ENCODE measurements around the gene RRAGA. TPM values are rescaled to one million over a fixed set of nuclear protein-coding genes. Genes with fewer than 3 reads are reported as not detected.

Gene RRAGA
- total RNA-seq (10 to 100 TPM; 16.4 to 40.1 (median 28.2) TPM), polyA plus RNA-seq (10 to 100 TPM; 18.1 to 42.4 TPM)

DNA sequence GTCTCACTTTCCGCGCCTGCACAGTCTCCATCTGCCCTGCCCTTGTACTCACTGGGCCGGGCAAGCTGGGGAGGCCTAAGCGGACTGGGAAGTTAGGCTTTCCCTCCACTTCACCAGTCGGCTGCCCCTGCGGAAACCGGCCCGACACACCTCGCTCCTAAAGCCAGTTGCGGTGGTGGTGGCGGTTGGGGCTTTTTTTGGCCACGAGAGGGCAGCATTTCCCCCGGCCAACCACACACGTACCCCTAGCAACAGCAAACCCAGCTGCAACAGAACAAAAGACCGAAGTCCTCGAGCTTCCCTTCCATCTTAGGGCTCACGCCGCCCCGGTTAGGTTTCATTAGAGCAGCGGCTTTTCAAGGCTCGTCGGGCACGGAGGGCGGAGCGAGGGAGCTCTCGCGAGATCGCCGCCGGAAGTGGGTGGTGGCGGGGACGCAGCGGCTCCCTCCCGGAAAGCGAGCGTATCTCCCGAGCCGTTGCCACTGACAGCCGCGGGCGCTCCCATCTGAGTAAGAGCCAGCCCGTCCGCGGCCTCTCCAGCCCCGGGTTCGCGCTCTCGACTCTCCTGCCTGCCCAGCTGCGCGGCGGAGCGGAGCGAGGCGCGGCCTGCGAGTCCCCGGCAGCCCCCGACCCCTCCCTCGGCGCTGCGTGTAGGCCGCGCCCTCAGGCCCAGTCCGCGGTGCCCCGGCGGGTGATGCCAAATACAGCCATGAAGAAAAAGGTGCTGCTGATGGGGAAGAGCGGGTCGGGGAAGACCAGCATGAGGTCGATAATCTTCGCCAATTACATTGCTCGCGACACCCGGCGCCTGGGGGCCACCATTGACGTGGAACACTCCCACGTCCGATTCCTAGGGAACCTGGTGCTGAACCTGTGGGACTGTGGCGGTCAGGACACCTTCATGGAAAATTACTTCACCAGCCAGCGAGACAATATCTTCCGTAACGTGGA, at the start of gene RRAGA:
TSS of gene RRAGA (plus strand) at position 462 of the 951 bp plus-strand sequence. CDS start at position 695, 233 bp downstream.
- Histone ChIP-seq H3K27ac (peak within 1 kb of the TSS; percentile 77 to 97 (median 88)), H3K27me3 (no peaks in the 10 kb centered on the region), H3K4me3 (peak within 1 kb of the TSS; percentile 79 to 97 (median 90)), H3K36me3 (no peaks in the 10 kb centered on the region), H3K4me1 (peaks cover 8 to 22% (median 16%) of the 10 kb centered on the region in 3 donors), H3K9me3 (no peaks in the 10 kb centered on the region)
- FAIRE-seq, result no peak
- 0% methylated on average over 66 to 82 of the region's 82 CpGs for WGBS, 2 donors
- peak; percentile 93 to 97 (median 96) for ATAC-seq
- TF ChIP-seq, protein P1, sequence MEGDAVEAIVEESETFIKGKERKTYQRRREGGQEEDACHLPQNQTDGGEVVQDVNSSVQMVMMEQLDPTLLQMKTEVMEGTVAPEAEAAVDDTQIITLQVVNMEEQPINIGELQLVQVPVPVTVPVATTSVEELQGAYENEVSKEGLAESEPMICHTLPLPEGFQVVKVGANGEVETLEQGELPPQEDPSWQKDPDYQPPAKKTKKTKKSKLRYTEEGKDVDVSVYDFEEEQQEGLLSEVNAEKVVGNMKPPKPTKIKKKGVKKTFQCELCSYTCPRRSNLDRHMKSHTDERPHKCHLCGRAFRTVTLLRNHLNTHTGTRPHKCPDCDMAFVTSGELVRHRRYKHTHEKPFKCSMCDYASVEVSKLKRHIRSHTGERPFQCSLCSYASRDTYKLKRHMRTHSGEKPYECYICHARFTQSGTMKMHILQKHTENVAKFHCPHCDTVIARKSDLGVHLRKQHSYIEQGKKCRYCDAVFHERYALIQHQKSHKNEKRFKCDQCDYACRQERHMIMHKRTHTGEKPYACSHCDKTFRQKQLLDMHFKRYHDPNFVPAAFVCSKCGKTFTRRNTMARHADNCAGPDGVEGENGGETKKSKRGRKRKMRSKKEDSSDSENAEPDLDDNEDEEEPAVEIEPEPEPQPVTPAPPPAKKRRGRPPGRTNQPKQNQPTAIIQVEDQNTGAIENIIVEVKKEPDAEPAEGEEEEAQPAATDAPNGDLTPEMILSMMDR (IDR thresholded peaks at IDR 0.05), result peak; percentile 60 to 84 (median 78)
- intact Hi-C loops (cut with DNase I), result no loop called here
- DNase-seq, result peak; percentile 91 to 97 (median 94)

- no peak overlapping the region for H3K27ac ChIP-seq
Measured at GRCh38 chr9:19000133-19000532, 49.1 kb upstream of the RRAGA start.

DNA sequence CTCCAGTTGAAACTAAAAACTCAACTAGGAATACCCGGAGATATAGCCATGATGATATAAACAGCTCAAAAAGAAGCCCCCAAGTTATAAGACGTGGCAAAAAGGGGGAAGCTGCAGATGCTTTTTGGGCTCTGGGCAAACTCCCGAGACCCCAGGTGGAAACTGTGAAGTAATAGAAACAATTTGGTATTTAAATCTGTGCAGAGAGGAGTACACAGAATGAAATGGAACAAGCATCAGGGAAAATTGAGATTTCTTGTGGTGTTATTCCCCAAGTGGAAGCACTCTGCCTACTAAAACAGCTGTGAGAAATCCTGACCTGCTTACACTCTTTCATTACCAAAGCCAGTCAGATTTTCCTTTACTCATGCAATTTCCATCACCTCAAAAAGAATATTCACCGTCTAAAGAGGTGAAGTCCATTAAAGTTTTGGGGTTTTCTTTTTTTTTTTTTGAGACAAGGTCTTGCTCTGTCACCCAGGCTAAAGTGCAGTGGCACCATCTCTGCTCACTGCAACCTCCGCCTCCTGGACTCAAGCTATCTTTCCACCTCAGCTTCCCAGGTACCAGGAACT, 39.7 kb upstream of the RRAGA start:
- FAIRE-seq, result no peak
- TF ChIP-seq, protein P1 (IDR thresholded peaks at IDR 0.05), result no peak
- Histone ChIP-seq H3K36me3 (no peaks in the 10 kb centered on the region), H3K4me1 (no peaks in the 10 kb centered on the region), H3K27me3 (no peaks in the 10 kb centered on the region), H3K9me3 (no peaks in the 10 kb centered on the region), H3K27ac (no peak overlapping the region), H3K4me3 (no peak overlapping the region)
- 60 to 70% methylated on average over 5 of the region's 5 CpGs for WGBS, 2 donors
- no peak for DNase-seq
- no peak for ATAC-seq
- intact Hi-C loops (cut with DNase I), result no loop called here

More at GRCh38 chr9:19000133-19000532, 49.1 kb upstream of the RRAGA start:
- Histone ChIP-seq H3K27me3 (no peaks in the 10 kb centered on the region), H3K4me1 (no peaks in the 10 kb centered on the region), H3K4me3 (no peak overlapping the region), H3K36me3 (no peaks in the 10 kb centered on the region), H3K9me3 (no peaks in the 10 kb centered on the region)
- ATAC-seq (no peak), FAIRE-seq (no peak), DNase-seq (peak in 1 of 6 donors; percentile 37)
- WGBS, 2 donors, result 77 to 83% methylated on average over 14 to 16 of the region's 16 CpGs
- intact Hi-C loops (cut with DNase I), result no loop called here
- TF ChIP-seq, protein P1 (IDR thresholded peaks at IDR 0.05), result no peak

- 46 to 60% methylated on average over 4 of the region's 4 CpGs for WGBS, 2 donors
- Histone ChIP-seq H3K27ac (no peak overlapping the region), H3K27me3 (no peaks in the 10 kb centered on the region), H3K36me3 (no peaks in the 10 kb centered on the region), H3K4me3 (no peak overlapping the region), H3K9me3 (no peaks in the 10 kb centered on the region), H3K4me1 (no peaks in the 10 kb centered on the region)
- intact Hi-C loops (cut with DNase I), result no loop called here
- FAIRE-seq, result no peak
- ATAC-seq, result no peak
- DNase-seq, result no peak
- TF ChIP-seq, protein P1 (IDR thresholded peaks at IDR 0.05), result no peak
Measured at GRCh38 chr9:19018201-19018600, 31.0 kb upstream of the RRAGA start.
